Activated CD8-positive, alpha-beta T cell treated with anti-CD3 and anti-CD28 coated beads for 36 hours (primary cell): Measurements from ENCODE around the gene CRELD2. TPM values are rescaled to one million over a fixed set of nuclear protein-coding genes. Genes with fewer than 3 reads are reported as not detected.

Experiments used
- ATAC-seq: fragments of 200-7000 bp; cut with Tn5 transposase; one replicate; pipeline ENCODE4 v1.10.0; 2021; ENCODE audit warnings: mild to moderate bottlenecking, moderate library complexity
- CTCF ChIA-PET: fragments of 350-600 bp; sonication (Branson Sonifier 250); formaldehyde crosslinking; loops from one replicate; lab custom pipeline; 2021; ENCODE audit warnings: antibody characterized with exemption; lab: Charles Lee
- POLR2A ChIA-PET: fragments of 350-600 bp; sonication (Branson Sonifier 250); formaldehyde crosslinking; loops from one replicate; lab custom pipeline; 2021; ENCODE audit warnings: antibody characterized with exemption; lab: Charles Lee
- DNase-seq: peaks from one replicate; pipeline ENCODE4 v3.0.0-alpha.2; 2020
- H3K27ac Mint-ChIP-seq: one replicate; pipeline ENCODE4 v1.8.0; 2021; ENCODE audit warnings: mild to moderate bottlenecking, mixed read lengths
- H3K27me3 Mint-ChIP-seq: one replicate; pipeline ENCODE4 v1.8.0; 2021; ENCODE audit warnings: mixed read lengths
- H3K36me3 Mint-ChIP-seq: one replicate; pipeline ENCODE4 v1.8.0; 2021; ENCODE audit warnings: low read depth, mixed read lengths
- H3K4me1 Mint-ChIP-seq: one replicate; pipeline ENCODE4 v1.8.0; 2021; ENCODE audit warnings: low read depth, mixed read lengths
- H3K4me3 Mint-ChIP-seq: one replicate; pipeline ENCODE4 v1.8.0; 2021; ENCODE audit warnings: mild to moderate bottlenecking, moderate library complexity, mixed read lengths
- H3K9me3 Mint-ChIP-seq: one replicate; pipeline ENCODE4 v1.8.0; 2021; ENCODE audit warnings: mixed read lengths
- intact Hi-C: fragments of 100-400 bp; cut with micrococcal nuclease; formaldehyde crosslinking; loops from one replicate; pipeline ENCODE4 v1.10.0; 2022
- total RNA-seq, 2 experiments: library from RNA; stranded (reverse); gene quantifications; one replicate each; pipeline ENCODE4 v1.2.3, GENCODE V29; 2021
- TF ChIP-seq, protein P1 (sequence below): fragments of 200-600 bp; IDR thresholded peaks from one replicate; pipeline ENCODE4 v1.8.0; 2022; ENCODE audit warnings: antibody characterized with exemption, mild to moderate bottlenecking

The CRELD2 gene
- total RNA-seq, 2 experiments from 2014 or later = 26.1 to 28.2 TPM

DNA sequence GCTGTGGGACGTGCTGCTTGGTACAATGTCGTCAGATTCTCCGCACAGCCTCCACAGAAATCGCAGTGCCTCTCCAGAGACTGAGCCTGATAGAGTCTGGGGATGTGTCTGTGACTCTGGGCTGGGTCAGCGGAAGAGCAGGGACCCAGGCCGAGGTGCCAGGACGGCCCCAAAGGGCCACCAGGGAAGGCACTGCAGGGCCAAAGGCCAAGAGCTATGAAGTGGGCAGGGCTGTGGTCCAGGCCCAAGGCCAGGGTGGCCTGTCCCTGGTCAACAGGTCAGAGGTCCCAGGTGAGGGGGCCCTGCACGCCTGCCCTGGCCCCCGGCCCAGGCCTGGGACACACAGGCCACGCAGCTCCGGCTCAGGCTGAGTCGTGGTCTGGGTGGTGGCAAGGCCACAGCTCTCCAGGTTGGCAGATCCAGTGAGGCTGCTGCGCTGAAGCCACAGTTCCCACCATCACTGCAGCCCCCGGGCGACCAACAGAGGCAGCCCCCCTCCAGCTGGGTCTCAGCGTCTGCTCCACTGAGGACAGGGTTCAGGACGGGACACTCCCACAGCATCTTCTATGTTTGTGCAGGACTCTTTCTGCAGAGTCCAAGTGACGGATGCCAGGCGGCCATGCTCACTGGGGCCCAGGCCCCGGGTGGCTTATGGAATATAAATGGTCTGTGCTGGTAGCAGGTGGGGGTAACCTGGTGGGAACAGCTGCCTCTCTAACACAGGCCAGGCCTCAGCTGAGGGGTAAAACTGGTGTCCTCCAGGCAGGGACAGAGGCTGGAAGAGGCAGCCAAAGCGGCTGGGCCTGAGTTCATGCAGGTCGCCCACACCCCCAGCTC, 37.4 kb downstream of the CRELD2 start:
- Mint-ChIP-seq H3K27me3 (no peaks in the 10 kb centered on the region), H3K4me3 (no peak overlapping the region), H3K4me1 (peaks cover 10% of the 10 kb centered on the region), H3K27ac (no peak overlapping the region), H3K36me3 (no peaks in the 10 kb centered on the region), H3K9me3 (no peaks in the 10 kb centered on the region)
- DNase-seq = no peak
- TF ChIP-seq, protein P1, sequence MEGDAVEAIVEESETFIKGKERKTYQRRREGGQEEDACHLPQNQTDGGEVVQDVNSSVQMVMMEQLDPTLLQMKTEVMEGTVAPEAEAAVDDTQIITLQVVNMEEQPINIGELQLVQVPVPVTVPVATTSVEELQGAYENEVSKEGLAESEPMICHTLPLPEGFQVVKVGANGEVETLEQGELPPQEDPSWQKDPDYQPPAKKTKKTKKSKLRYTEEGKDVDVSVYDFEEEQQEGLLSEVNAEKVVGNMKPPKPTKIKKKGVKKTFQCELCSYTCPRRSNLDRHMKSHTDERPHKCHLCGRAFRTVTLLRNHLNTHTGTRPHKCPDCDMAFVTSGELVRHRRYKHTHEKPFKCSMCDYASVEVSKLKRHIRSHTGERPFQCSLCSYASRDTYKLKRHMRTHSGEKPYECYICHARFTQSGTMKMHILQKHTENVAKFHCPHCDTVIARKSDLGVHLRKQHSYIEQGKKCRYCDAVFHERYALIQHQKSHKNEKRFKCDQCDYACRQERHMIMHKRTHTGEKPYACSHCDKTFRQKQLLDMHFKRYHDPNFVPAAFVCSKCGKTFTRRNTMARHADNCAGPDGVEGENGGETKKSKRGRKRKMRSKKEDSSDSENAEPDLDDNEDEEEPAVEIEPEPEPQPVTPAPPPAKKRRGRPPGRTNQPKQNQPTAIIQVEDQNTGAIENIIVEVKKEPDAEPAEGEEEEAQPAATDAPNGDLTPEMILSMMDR = no peak
- POLR2A ChIA-PET = interaction anchor here (0.9 to 1.9 kb wide), 3 partner anchors 9 to 62 kb away, joined by 4 to 5 read pairs (median 4); no protein-coding TSS in a partner anchor
- intact Hi-C loops = no loop called here
- no peak for ATAC-seq
- CTCF ChIA-PET = interaction anchor here (1.0 to 1.4 kb wide), 2 partner anchors 24 to 188 kb away, joined by 3 read pairs; no protein-coding TSS in a partner anchor

DNA sequence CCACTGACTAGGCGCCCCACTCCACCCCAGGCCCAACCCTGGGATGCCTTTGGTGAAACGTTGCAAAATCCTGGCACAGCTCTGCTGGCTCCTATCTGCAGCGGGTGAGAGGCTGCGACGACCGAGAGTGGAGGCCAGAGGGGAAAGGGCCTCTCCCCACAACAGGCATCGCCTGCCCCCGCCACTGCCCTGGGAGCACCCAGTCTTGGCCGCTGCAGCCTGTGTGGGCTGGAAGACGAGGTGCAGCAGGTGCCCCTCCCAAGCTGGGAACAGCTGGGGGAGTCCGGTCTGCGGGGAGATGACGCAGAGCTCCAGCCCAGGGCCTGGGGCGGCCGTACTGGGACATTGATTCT, 38.0 kb downstream of the CRELD2 start:
- Mint-ChIP-seq H3K27ac (no peak overlapping the region), H3K4me3 (no peak overlapping the region), H3K27me3 (no peaks in the 10 kb centered on the region), H3K9me3 (no peaks in the 10 kb centered on the region), H3K36me3 (peaks cover under 1% of the 10 kb centered on the region), H3K4me1 (peaks cover 10% of the 10 kb centered on the region)
- POLR2A ChIA-PET = interaction anchor here (0.9 kb wide), 1 partner anchor 10 kb away, joined by 5 read pairs; no protein-coding TSS in a partner anchor
- ATAC-seq (no peak), DNase-seq (no peak)
- CTCF ChIA-PET = no interaction called here
- intact Hi-C loops = no loop called here
- TF ChIP-seq, protein P1 = no peak

DNA sequence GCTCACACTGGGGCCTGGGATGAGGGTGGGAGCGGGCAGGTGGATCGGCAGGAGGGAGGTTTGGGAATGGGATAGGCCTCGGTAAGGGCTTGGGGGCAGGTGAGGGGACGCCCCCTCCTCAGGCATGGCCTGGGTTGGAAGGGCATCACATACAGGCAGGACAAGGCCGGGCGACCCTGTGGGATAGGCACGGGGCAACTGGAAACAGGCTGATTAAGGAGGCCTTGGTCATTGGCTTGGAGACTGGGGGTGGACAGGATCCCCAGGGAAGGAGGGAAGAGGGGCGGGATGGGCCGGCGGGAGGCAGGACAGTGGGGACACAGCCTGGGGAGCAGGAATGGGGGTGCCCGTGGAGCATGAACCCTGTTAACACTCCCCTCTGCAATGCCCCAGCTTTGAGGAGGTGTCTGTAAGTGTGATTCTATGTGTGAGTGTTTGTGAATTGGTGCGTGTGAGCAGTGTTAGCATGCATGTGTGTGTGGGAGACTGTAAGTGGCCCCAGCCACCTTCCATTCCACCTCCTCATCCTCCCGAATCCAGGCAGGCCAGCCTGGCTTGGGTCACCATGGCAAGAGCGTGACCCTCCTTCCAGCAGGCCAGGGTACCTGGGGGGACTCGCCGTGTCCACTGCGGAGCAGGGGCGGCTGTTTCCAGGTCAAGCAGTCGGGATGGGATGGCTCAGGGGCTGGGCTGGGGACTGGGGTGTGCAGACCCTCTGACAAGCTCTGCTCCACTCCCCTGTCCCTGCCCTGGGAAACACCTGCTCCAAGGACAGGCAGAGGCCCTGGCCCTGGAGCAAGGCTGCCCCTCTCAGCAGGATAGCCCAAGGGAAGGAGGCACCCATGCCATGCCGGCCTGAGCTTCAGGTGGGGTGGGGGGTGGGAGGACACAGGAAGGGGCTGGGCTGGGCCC, 38.7 kb downstream of the CRELD2 start:
- TF ChIP-seq, protein P1 = no peak
- peaks cover 7% of the 10 kb centered on the region for H3K36me3 Mint-ChIP-seq
- H3K27ac Mint-ChIP-seq = no peak overlapping the region

DNA sequence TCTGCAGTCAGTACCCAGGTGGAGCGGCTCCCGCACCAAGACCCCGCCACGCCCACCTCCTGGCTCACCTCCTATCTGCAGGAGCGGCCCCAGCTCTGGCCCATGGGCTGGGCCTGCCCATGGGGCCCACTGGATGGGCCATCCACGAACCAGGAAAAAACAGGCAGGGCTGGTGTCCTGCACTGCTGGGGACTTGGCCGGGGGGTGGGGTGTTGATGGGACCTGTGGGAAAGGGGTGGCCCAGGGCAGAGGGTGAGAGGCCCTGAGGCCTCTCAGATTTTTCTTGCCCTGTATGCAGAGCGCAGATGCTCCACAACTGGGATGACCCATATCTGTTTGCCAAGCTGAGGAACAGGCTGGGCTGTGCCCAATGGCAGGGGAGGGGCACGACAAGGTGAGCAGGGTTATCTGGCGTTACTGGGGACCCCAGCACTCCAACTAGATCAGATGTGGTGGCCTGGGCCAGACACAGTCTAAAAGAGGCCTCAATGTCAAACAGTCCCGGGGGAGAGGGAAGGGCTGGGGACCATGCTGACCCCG, 39.5 kb downstream of the CRELD2 start:
- no peaks in the 10 kb centered on the region for H3K9me3 Mint-ChIP-seq
- TF ChIP-seq, protein P1 = no peak
- no peak overlapping the region for H3K4me3 Mint-ChIP-seq
- DNase-seq (no peak), ATAC-seq (no peak)
- intact Hi-C loops = no loop called here
- peaks cover 12% of the 10 kb centered on the region for H3K36me3 Mint-ChIP-seq
- no peak overlapping the region for H3K27ac Mint-ChIP-seq
- POLR2A ChIA-PET = no interaction called here
- H3K27me3 Mint-ChIP-seq = no peaks in the 10 kb centered on the region
- CTCF ChIA-PET = interaction anchor here (1.0 kb wide), 2 partner anchors 12 to 72 kb away, joined by 3 read pairs; no protein-coding TSS in a partner anchor
- H3K4me1 Mint-ChIP-seq = peaks cover 10% of the 10 kb centered on the region

More for the DNA sequence above, 38.7 kb downstream of the CRELD2 start:
- DNase-seq = no peak
- POLR2A ChIA-PET = interaction anchor here (0.9 kb wide), 1 partner anchor 11 kb away, joined by 5 read pairs; no protein-coding TSS in a partner anchor
- Mint-ChIP-seq H3K27me3 (no peaks in the 10 kb centered on the region), H3K4me1 (peaks cover 10% of the 10 kb centered on the region), H3K9me3 (no peaks in the 10 kb centered on the region), H3K4me3 (no peak overlapping the region)
- no peak for ATAC-seq
- intact Hi-C loops = no loop called here
- CTCF ChIA-PET = interaction anchor here (1.0 kb wide), 2 partner anchors 11 to 73 kb away, joined by 3 read pairs; no protein-coding TSS in a partner anchor
